ENCODE data around the gene GPRC5D.

GPRC5D gene

DNA sequence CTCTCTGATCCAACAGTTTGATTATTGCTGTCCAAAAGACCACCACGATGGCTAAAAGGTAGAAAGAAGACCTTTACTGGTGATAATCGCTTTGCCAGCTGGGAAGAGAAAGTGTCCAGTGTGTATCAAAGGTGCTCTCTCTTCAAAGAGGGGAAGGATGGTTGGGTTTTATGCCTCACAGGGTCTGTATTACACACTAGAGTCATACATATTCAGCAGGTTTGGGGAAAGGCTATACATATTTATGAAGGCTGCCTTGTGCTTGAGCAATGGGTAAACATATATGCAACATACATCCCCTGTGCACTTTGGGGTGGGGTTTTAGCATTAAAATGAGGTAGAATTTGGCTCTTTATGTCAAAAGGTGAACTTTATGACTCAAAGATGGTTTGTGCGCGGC, 18.2 kb downstream of the GPRC5D start:
- no peak for DNase-seq

DNA sequence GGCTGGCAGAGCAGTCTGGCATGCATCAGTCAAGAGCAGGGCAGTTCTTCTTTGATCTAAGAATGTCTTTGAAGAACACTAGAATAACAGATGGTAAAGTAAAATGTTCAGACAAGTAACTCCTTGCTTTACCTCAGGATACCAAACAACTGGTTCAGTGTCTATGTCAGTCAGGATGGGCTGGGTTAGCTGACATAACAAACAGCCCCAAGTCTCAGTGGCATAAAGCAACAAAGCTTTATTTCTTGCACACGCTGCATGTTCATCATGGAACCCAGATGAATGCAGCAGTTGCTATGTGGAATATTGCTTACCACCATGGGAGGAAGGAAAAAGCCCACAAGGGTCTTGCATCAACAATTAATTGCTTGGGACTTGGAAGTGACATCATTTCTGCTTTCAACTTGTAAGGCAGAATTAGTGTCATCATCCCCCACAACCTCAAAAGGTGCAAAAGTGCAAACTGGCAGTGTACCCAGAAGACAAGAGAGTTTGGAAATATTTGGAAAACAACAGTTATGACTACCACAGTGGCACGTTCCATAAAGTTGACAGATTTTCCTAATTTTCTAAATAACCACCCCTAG, 21.2 kb downstream of the GPRC5D start:
- DNase-seq: no peak

DNA sequence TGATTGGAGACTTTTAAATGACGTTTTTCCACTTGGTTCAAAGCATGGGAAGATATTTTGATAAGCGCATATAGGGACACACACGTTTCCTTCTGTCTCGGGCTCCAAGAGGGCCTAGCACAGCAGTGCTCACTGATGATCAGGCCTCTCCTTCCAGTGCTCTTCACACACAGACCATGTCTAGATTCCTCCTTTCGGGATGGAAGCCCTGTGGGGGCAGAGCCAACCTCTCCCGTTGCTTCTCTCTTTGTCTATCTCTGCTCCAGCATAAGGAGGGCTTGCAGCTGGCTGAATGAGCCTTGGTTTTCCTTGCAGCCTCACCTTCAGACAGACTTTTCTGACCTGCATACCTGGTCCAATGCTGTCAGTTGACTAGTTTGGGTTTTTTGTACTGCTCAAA, 22.3 kb downstream of the GPRC5D start:
- DNase-seq: no peak

DNA sequence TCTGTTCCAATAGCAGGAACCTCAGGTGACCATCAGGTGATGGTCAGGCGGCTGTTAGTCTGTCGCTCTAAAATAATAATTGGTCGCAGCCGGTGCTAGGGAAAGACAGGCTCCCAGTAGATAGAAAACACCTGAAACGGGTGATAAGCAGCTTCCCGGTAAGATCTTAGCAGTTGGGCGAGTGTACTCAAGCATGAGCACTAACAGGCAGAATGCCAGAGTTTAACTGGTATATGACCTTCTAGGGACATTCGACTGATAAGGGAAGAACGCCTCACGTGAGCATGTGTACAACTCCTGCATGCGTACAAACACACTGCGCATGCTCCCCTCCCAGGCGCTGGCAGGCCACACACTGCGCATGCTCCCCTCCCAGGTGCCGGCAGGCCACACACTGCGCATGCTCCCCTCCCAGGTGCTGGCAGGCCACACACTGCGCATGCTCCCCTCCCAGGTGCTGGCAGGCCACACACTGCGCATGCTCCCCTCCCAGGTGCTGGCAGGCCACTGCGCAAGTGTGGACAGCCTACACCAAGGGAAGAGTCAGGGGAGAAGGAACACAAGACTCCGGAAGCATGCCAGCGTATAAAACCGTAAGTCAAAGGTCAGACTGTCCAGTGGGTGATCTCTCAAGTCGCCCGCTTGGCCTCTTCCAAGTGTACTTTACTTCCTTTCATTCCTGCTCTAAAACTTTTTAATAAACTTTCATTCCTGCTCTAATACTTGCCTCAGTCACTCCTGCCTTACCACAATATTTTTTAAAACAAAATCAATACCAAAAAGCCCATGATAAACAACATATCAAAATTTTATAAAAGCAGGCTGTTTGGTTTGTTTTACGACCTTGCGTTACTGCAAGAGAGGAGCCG, 24.5 kb downstream of the GPRC5D start:
- peak; percentile 95 for DNase-seq

DNA sequence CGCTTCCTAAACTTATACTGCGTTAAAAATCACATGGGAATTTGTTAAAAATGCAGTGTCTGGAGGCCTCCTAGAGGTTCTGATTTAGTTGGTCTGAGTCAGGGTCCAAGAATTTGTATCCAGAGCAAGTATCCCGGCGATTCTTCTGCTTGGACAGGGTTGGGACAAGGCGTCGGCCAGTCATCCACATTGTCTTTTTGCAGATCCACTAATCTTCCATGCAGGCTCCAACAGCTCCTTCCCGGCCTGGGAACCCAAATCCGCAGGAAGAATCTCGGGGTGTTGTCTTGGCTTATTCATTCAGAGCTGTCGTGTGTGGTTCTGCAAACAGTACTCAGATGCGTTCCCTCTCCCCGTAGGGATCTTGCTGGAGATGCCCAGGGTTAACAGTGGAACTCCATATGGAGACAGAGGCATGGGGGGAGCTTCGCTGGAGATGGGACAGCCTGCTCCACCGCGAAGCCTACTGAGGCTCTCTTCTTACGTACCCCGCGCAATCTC, 25.3 kb downstream of the GPRC5D start:
- no peak for DNase-seq

DNA sequence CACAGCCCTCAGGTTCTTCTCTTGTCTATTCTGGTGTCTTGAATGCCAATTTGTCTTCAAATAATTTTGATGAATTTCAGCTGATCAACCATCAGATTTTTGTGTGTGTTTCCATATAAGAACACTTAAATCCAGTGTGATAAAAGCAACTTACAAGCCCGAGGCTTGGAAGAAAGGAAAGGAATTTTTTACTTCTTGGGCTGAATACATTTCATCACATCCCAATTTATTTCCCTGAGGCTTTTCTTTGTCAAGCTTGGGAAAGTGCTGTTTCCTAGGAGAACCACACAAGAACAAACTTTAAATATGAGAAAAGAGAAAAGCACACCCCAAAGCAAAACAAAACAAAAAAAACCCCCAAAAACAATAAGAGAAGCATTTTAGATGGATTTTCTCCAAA, 26.6 kb downstream of the GPRC5D start:
- DNase-seq: no peak

DNA sequence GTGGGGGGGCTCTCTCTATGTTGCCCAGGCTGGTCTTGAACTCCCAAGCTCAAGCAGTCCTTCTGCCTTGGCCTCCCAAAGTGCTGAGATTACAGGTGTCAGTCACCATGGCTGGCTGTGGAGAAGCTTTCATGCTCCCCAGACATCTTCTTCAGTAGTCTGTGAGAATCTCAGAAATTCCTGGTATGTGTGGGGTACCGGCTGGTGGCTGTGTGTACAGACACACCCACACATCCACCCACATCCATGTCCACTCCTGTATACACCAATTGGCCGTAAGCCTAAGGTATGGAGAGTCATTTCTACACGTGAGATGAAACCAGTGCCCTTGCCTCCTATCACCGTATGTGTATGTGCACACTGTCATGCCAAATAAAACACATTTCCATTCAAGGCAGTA, 27.8 kb downstream of the GPRC5D start:
- no peak for DNase-seq

DNA sequence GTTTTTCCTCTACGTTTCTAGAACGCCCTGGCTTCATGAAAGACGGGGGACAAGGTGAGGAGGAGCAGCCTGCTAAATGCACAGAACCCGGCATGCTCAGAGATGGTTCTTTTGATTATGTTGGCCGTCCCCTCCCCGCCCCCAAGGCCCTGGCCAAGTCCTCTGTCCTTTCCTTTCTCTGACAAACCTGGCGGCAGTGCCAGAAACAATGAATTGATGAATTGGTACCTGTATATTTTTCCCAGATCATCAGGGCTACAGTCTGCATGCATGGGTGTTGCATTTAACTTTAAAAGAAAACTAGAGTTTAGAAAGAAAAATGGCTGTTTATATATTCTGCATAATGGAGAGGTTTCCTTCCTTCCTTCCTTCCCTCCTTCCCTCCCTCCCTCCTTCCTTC, 29.0 kb downstream of the GPRC5D start:
- no peak for DNase-seq

DNA sequence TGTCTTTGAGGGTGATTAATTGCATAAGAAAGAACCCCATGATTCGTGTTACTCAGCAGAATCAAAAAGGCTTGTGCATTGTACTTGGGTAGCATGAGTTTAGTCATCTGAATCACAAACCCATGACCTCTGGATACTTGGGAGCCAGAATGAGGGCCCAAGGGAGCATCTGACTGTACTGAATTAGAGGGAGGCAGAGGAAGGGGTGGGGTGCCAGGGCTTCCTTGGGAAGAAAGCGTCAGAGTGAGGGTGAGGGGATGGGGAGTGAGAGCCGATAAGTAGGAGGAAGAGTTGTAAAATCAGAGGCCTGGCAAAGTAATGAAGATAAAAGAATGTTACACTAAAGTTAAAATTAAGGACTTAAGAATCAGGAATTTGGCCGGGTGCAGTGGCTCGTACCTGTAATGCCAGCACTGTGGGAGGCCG, 29.8 kb downstream of the GPRC5D start:
- DNase-seq: no peak

DNA sequence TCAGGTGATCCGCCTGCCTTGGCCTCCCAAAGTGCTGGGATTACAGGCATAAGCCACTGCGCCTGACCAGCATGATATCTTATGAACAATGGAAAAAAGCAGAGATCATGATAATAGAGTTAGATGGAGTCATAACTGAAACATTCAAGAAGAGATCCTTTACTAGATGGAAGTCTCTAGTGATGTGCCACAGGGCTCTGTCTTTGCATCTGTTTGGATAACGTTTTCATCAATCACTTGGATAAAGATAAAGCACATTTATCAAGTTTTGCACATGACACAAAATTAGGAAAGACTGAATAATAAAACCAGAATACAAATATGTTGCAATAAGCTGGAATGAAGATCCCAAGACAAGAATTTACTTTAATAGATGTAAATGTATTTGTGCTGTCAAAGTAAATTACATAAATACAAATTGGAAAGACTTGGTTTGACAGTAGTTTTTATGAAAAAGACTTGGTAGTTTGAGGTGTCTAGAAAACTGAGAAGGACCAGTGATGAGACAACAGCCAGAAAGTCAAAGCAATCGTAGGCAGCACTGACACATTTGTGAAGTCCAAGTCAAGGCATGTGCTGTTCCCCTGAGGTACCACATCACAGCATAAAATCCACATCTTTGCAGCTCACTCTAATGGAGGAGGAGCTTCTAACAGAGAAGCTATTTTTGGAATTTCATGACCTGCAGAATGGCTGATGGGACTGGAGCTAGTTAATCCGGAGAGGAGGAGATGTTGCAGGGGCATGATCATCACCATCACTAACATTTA, 32.1 kb downstream of the GPRC5D start:
- DNase-seq: no peak

DNA sequence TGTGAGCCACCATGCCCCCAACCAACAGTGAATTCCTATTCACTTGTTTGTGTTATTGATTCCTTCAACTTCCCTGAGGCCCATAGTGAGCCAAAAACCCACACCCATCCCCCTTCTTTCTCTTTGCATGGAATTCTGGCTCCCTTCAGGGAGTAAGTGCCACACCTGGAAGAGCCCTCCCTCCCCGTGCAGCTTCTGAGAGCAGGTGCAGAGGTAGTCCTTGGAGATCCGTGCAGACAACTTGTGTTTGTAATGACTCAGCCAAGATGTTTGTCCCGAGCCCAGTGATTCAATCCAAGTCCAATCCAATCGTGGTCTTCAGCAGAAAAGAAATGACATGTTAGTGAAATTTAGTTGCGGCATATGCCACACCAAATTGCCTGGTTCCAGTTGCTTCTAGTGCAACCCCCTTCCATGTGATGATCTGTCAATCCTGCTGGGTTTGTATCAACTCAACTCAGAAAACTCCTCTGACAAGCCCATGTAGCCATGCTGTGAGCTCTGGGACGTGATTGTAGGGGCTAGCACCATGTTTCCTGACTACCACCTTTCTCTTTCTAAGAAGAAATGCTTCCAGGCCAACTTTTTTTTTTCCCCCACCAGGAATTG, 33.1 kb downstream of the GPRC5D start:
- DNase-seq: no peak

DNA sequence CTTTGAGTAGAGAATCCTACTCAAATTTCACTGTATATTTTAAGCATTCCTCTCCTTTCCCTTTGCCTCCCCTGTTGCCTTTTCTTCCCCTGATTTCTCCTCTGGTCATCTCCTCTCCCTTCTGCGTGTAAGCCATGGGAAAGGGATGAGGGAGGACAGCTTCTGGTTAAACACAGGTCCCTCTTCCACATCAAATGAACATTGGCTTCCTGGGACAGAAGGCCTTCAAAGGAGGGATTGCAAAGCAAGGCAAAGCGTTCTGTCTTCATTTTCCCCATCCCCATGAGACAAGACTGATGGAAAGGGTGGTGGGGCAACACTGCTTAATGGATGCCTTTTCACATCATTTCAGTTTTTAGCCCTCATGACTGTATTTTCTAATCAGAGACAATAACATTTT, 34.5 kb downstream of the GPRC5D start:
- no peak for DNase-seq

DNA sequence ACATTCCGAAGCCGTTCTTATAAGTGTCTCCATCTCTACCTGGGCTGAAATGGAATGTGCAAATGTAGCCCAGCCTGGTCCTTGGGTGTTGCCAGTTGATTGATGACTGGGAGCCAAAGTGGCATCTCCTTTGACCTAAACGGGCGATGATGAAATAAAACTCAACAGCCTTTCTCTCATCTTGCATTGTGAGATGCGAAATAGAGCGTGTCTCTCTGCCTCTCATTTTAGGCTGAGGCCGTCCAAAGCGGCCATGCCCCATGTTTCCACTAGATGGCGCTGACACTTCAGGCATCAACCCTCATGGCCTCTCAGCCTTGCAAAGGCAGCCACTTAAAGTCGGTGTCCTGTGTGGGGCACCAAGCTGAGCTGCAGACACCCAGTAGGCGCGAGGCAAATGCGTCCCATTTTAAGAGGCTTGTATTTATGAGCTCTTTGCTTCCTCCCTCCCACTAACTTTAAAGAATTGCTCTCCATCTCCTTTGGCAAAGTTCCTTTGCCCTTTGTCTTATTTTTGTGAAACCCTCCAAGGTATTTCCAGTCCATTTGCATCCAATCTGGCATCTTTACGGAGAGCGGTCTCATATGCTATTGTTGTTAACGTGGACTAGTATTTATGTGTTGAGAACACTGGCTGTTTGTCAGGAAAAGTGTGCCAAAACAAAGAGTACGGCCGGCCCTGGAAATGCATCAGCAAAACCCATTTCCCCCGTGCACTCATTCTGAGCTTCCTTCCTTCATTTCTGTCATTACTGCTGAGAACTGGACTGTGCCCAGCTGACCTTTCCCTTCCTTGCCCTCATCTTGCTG, 35.6 kb downstream of the GPRC5D start:
- peak; percentile 74 for DNase-seq

DNA sequence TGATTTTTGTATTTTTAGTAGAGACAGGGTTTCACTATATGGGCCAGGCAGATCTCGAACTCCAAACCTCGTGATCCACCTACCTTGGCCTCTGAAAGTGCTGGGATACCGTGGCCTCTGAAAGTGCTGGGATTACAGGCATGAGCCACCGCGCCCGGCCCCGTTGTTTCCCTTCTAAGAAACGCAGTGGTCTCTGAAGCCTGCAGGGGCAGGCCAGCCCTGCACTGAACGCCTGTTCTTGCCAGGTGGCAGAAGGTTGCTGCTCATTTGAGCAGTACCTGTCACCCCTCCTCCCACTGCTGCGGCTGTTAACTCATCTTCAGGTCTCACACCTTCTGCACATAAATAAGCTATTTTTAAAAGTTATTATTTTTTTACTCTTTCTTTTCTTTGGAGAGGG, 36.3 kb downstream of the GPRC5D start:
- DNase-seq: no peak

DNA sequence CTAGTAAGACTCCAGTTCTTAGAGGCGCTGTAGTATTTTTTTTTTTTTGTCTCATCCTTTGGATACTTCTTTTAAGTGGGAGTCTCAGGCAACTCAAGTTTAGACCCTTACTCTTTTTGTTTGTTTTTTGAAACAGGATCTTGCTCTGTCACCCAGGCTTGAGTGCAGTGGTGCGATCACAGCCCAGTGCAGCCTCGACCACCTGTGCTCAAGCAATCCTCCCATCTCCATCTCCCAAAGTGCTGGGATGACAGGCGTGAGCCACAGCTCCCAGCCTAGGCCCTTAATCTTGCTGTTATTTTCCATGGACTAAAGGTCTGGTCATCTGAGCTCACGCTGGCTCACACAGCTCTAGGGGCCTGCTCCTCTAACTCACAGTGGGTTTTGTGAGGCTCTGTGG, 39.3 kb downstream of the GPRC5D start:
- DNase-seq: no peak

DNA sequence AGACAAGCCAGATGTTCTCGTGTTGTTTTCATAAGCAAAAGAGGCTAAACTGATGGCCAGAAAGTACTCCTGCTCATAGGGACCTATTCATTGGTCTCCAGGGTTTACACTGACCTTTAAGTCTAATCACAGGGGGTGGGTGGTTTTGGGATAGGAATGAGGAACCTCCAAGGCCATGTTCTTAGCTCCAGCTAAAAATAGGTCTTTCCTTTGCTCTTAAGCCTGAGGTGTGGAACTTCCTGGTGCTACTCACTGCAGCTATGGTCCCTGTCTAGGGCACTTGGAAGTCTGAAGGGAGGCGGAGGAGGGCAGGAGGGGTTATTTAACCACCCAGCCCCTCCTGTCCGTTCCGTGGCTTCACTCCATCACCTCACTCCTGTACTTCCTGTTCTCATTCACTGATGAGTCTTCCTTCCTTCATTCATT, 42.0 kb downstream of the GPRC5D start:
- DNase-seq: no peak

DNA sequence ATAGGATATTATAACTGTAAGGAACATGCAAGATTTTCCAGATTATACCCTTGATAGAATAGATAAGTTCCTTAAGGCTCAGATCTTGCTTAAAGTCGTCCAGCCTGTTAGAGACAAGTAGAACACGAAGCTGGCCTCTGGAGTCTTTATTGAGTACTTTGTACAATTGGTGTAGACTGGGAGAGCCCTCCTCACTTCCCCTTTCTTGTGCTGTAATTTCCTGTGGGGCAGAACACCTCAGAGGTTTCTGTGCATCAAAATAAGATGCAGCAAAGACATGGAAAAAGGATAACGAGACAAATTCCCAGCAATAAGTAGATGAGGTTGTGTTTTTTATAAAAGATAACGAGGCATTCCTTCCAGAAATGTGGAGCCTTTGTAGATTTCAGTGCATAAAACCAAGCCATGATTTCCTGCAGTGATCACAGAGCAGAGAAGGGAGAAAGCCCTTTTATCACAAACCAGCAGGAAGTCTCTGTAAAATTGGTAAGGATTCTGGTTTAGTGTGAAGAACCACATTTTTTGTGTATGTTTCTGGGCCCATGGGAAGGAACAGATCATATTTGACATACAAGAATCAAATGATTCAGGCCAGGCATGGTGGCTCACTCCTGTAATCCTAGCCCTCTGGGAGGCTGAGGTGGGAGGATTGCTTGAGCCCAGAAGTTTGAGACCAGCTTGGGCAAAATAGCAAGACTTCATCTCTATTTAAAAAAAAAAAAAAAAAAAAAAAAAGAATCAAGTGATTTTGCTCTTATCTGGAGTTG, 42.6 kb downstream of the GPRC5D start:
- no peak for DNase-seq

DNA sequence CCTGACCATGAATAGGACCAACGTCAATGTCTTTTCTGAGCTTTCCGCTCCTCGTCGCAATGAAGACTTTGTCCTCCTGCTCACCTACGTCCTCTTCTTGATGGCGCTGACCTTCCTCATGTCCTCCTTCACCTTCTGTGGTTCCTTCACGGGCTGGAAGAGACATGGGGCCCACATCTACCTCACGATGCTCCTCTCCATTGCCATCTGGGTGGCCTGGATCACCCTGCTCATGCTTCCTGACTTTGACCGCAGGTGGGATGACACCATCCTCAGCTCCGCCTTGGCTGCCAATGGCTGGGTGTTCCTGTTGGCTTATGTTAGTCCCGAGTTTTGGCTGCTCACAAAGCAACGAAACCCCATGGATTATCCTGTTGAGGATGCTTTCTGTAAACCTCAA, 43.3 kb downstream of the GPRC5D start:
- no peak for DNase-seq

DNA sequence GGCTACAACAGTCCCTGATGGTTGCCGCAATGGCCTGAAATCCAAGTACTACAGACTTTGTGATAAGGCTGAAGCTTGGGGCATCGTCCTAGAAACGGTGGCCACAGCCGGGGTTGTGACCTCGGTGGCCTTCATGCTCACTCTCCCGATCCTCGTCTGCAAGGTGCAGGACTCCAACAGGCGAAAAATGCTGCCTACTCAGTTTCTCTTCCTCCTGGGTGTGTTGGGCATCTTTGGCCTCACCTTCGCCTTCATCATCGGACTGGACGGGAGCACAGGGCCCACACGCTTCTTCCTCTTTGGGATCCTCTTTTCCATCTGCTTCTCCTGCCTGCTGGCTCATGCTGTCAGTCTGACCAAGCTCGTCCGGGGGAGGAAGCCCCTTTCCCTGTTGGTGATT, 43.7 kb downstream of the GPRC5D start:
- no peak for DNase-seq

DNA sequence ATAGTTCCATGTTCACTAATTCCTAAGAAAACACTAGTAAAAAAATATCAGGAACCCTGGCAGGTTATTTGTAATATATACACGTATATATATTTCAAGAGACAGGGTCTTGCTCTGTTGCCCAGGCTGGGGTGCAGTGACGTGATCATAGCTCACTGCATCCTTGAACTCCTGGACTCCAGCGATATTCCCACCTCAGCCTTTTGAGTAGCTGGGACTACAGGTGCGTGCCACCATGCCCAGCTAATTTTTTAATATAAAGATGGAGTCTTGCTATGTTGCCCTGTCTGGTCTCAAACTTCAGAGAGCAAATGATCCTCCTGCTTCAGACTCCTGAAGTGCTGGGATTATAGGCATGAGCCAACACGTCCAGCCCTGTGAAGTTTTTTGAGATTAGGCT, 44.4 kb downstream of the GPRC5D start:
- DNase-seq: no peak

All from NCI-H1105 treated with DMSO at 0.1 percent for 48 hours (cell line).